Tibial artery (tissue), 4 donors: ENCODE data around the gene C6orf15.
"Not testable (repeated sequence)": the region's sequence is repeated elsewhere in the genome, so short reads cannot be mapped to it uniquely, and the experiment has no call there.

Experiments used
- DNase-seq, 2 donors: peaks; one replicate each; pipeline ENCODE4 v3.0.0-alpha.2; 2019
- H3K27ac ChIP-seq, 2 donors: fragments of 200-600 bp; sonication (generic) in 1 of 2; 1 replicate in 1 of 2; 2 replicates in 1 of 2; pipeline ENCODE4 v1.5.1; 2018 to 2019; ENCODE audit warnings: mild to moderate bottlenecking in 1 of 2
- H3K27me3 ChIP-seq, 2 donors: fragments of 200-600 bp; sonication (generic) in 1 of 2; one replicate each; pipeline versions ENCODE4 v1.5.1 to v1.6.0; 2016 to 2019
- H3K36me3 ChIP-seq, 3 donors: fragments of 200-600 bp; sonication (generic) in 2 of 3; one replicate each; pipeline ENCODE4 v1.5.1; 2016 to 2019; ENCODE audit warnings: mild to moderate bottlenecking in 2 of 3
- H3K4me1 ChIP-seq, 4 donors: fragments of 200-600 bp; sonication (generic) in 2 of 4; 1 replicate in 3 of 4; 2 replicates in 1 of 4; pipeline ENCODE4 v1.5.1; 2016 to 2019
- H3K4me3 ChIP-seq, 2 donors: fragments of 200-600 bp; sonication (generic) in 1 of 2; 1 replicate in 1 of 2; 2 replicates in 1 of 2; pipeline ENCODE4 v1.5.1; 2018 to 2019; ENCODE audit warnings: mild to moderate bottlenecking in 2 of 2
- H3K9me3 ChIP-seq, 3 donors: fragments of 200-600 bp; sonication (generic) in 1 of 3; one replicate each; pipeline ENCODE4 v1.5.1; 2016 to 2019
- intact Hi-C: fragments of 100-400 bp; cut with DNase I; formaldehyde crosslinking; loops from one replicate; pipeline ENCODE4 v1.15.0; 2023; ENCODE audit warnings: low total_unique reads
- TF ChIP-seq, protein P1 (sequence below), 2 experiments: fragments of 200-600 bp in 1 of 2; fragments of 450-650 bp in 1 of 2; IDR thresholded peaks; one replicate each; pipeline ENCODE4 v1.5.1; 2017 to 2019; ENCODE audit warnings: antibody characterized with exemption in 2 of 2, mild to moderate bottlenecking in 1 of 2, moderate library complexity in 1 of 2

Gene C6orf15

GRCh38 chr6:31075528-31075927, 36.8 kb downstream of the C6orf15 start:
- Histone ChIP-seq H3K27ac (no peak overlapping the region), H3K4me1 (peaks cover 0 to 8% (median 5%) of the 10 kb centered on the region in 4 donors), H3K27me3 (peaks cover 0 to 2% of the 10 kb centered on the region in 2 donors), H3K4me3 (no peak overlapping the region), H3K9me3 (no peaks in the 10 kb centered on the region), H3K36me3 (no peaks in the 10 kb centered on the region)
- TF ChIP-seq, protein P1, sequence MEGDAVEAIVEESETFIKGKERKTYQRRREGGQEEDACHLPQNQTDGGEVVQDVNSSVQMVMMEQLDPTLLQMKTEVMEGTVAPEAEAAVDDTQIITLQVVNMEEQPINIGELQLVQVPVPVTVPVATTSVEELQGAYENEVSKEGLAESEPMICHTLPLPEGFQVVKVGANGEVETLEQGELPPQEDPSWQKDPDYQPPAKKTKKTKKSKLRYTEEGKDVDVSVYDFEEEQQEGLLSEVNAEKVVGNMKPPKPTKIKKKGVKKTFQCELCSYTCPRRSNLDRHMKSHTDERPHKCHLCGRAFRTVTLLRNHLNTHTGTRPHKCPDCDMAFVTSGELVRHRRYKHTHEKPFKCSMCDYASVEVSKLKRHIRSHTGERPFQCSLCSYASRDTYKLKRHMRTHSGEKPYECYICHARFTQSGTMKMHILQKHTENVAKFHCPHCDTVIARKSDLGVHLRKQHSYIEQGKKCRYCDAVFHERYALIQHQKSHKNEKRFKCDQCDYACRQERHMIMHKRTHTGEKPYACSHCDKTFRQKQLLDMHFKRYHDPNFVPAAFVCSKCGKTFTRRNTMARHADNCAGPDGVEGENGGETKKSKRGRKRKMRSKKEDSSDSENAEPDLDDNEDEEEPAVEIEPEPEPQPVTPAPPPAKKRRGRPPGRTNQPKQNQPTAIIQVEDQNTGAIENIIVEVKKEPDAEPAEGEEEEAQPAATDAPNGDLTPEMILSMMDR (IDR thresholded peaks at IDR 0.05) = no peak
- intact Hi-C loops = no loop called here
- DNase-seq = no peak

GRCh38 chr6:31074401-31074800, 38.0 kb downstream of the C6orf15 start:
- no peak overlapping the region for H3K4me3 ChIP-seq
- no peak overlapping the region for H3K27ac ChIP-seq
- intact Hi-C loops = no loop called here
- H3K27me3 ChIP-seq = no peaks in the 10 kb centered on the region
- H3K4me1 ChIP-seq = peaks cover 0 to 2% (median 1%) of the 10 kb centered on the region in 4 donors
- no peaks in the 10 kb centered on the region for H3K36me3 ChIP-seq
- TF ChIP-seq, protein P1 (IDR thresholded peaks at IDR 0.05) = no peak
- no peaks in the 10 kb centered on the region for H3K9me3 ChIP-seq
- DNase-seq = no peak

GRCh38 chr6:31070711-31071197, 41.6 kb downstream of the C6orf15 start:
- TF ChIP-seq, protein P1 (IDR thresholded peaks at IDR 0.05) = peak in 1 of 2 experiments; percentile 18
- no peaks in the 10 kb centered on the region for H3K36me3 ChIP-seq
- H3K9me3 ChIP-seq = no peaks in the 10 kb centered on the region
- no peak for DNase-seq
- intact Hi-C loops = no loop called here
- H3K27me3 ChIP-seq = peaks cover 0 to 4% of the 10 kb centered on the region in 2 donors
- no peak overlapping the region for H3K27ac ChIP-seq
- no peaks in the 10 kb centered on the region for H3K4me1 ChIP-seq
- H3K4me3 ChIP-seq = no peak overlapping the region

- Histone ChIP-seq H3K4me3 (no peak overlapping the region), H3K36me3 (no peaks in the 10 kb centered on the region), H3K4me1 (no peaks in the 10 kb centered on the region), H3K27ac (no peak overlapping the region), H3K27me3 (peaks cover 0 to 4% of the 10 kb centered on the region in 2 donors), H3K9me3 (no peaks in the 10 kb centered on the region)
- intact Hi-C loops = no loop called here
- DNase-seq = peak; percentile 80 to 86
- TF ChIP-seq, protein P1 (IDR thresholded peaks at IDR 0.05) = peak; percentile 83 to 89
These were observed 43.6 kb downstream of the C6orf15 start for GRCh38 chr6:31068669-31069340.

- intact Hi-C loops, H3K27ac ChIP-seq, DNase-seq, H3K4me1 ChIP-seq, H3K27me3 ChIP-seq, H3K4me3 ChIP-seq, H3K36me3 ChIP-seq, H3K9me3 ChIP-seq: not testable (repeated sequence)
These were observed 44.3 kb downstream of the C6orf15 start for GRCh38 chr6:31067891-31068668.

DNA sequence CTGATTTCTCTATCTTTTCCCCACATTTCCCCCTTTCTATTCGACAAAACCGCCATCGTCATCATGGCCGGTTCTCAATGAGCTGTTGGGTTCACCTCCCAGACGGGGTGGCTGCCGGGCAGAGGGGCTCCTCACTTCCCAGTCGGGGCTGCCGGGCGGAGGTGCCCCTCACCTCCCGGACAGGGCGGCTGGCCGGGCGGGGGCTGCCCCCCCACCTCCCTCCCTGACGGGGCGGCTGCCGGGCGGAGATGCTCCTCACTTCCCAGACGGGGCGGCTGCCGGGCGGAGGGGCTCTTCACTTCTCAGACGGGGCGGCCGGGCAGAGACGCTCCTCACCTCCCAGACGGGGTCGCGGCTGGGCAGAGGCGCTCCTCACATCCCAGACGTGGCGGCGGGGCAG, 45.3 kb downstream of the C6orf15 start:
- intact Hi-C loops, H3K9me3 ChIP-seq: not testable (repeated sequence)

More for the DNA sequence above, 45.3 kb downstream of the C6orf15 start:
- not testable (repeated sequence) for H3K27ac ChIP-seq, DNase-seq, H3K36me3 ChIP-seq, H3K27me3 ChIP-seq, H3K4me3 ChIP-seq, H3K4me1 ChIP-seq
